ENCODE data around the gene DLG2.

DNA sequence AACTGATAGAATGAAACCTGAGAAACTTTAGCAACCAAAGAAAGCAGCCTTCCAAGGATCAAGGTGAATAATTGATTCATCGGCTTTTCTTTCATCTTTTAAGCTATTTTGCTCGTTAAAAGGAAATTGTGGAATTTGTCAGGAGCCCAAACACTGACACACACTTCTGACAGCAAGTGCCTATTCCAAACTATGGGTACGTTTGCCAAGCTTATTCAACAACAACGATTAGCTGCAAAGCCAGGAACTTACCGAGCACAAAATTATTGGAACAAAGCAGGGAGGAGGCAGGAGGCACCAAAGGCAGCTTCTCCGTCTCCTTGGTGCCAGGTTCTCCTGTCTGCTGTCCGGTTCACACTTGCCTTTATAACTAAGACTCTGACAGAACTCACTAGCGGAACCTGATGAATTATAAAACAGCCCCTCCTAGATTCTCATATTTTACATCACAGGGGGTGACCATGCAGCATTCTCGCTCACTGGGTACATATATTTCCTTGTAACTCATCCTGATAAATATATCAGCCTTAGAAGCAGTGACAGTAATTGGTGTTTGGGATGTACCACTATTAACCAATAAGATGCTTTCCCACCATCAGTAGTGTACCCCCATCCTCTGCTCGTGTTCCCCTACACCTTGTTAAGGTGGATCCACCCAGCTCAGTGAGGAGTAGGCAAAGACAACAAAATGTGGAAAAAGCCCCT is 1945.1 kb downstream of the DLG2 start:
- TF ChIP-seq, protein P1, sequence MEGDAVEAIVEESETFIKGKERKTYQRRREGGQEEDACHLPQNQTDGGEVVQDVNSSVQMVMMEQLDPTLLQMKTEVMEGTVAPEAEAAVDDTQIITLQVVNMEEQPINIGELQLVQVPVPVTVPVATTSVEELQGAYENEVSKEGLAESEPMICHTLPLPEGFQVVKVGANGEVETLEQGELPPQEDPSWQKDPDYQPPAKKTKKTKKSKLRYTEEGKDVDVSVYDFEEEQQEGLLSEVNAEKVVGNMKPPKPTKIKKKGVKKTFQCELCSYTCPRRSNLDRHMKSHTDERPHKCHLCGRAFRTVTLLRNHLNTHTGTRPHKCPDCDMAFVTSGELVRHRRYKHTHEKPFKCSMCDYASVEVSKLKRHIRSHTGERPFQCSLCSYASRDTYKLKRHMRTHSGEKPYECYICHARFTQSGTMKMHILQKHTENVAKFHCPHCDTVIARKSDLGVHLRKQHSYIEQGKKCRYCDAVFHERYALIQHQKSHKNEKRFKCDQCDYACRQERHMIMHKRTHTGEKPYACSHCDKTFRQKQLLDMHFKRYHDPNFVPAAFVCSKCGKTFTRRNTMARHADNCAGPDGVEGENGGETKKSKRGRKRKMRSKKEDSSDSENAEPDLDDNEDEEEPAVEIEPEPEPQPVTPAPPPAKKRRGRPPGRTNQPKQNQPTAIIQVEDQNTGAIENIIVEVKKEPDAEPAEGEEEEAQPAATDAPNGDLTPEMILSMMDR (IDR thresholded peaks at IDR 0.05; ENCODE audit: insufficient read depth, low read depth, low read length): no peak
- TF ChIP-seq EZH2 (IDR thresholded peaks at IDR 0.05; ENCODE audit: insufficient read depth, low read length): no peak
